Gastroesophageal sphincter (tissue), 3 donors: ENCODE data around the gene CAPN10.

Source experiments
- CTCF ChIP-seq, 4 experiments: fragments of 200-600 bp in 2 of 4; fragments of 450-650 bp in 2 of 4; sonication (generic) in 1 of 4; IDR thresholded peaks; one replicate each; pipeline ENCODE4 v1.5.1; 2017 to 2019; ENCODE audit warnings: antibody characterized with exemption in 4 of 4, mild to moderate bottlenecking in 2 of 4, moderate library complexity in 2 of 4
- POLR2A ChIP-seq, 2 donors: fragments of 450-650 bp; IDR thresholded peaks; one replicate each; pipeline ENCODE4 v1.6.1; 2017; ENCODE audit warnings: antibody characterized with exemption in 2 of 2, mild to moderate bottlenecking in 2 of 2, moderate library complexity in 1 of 2
- POLR2AphosphoS5 ChIP-seq: sonication (generic); formaldehyde crosslinking; IDR thresholded peaks from one replicate; pipeline ENCODE4 v1.6.1; 2017; ENCODE audit warnings: antibody characterized with exemption

GRCh38 chr2:240551811-240552210 lies 34.7 kb upstream of the CAPN10 start:
- no peak for TF ChIP-seq CTCF (IDR thresholded peaks at IDR 0.05)
- TF ChIP-seq POLR2A (IDR thresholded peaks at IDR 0.05), result no peak
- TF ChIP-seq POLR2AphosphoS5, result no peak
